Activated CD8-positive, alpha-beta T cell treated with anti-CD3 and anti-CD28 coated beads for 36 hours (primary cell): ENCODE measurements around the gene TEP1. TPM values are rescaled to one million over a fixed set of nuclear protein-coding genes. Genes with fewer than 3 reads are reported as not detected.

Source experiments
- ATAC-seq: fragments of 200-7000 bp; cut with Tn5 transposase; one replicate; pipeline ENCODE4 v1.10.0; 2021; ENCODE audit warnings: mild to moderate bottlenecking, moderate library complexity
- CTCF ChIA-PET: fragments of 350-600 bp; sonication (Branson Sonifier 250); formaldehyde crosslinking; loops from one replicate; lab custom pipeline; 2021; ENCODE audit warnings: antibody characterized with exemption; lab: Charles Lee
- POLR2A ChIA-PET: fragments of 350-600 bp; sonication (Branson Sonifier 250); formaldehyde crosslinking; loops from one replicate; lab custom pipeline; 2021; ENCODE audit warnings: antibody characterized with exemption; lab: Charles Lee
- DNase-seq: peaks from one replicate; pipeline ENCODE4 v3.0.0-alpha.2; 2020
- H3K27ac Mint-ChIP-seq: one replicate; pipeline ENCODE4 v1.8.0; 2021; ENCODE audit warnings: mild to moderate bottlenecking, mixed read lengths
- H3K27me3 Mint-ChIP-seq: one replicate; pipeline ENCODE4 v1.8.0; 2021; ENCODE audit warnings: mixed read lengths
- H3K36me3 Mint-ChIP-seq: one replicate; pipeline ENCODE4 v1.8.0; 2021; ENCODE audit warnings: low read depth, mixed read lengths
- H3K4me1 Mint-ChIP-seq: one replicate; pipeline ENCODE4 v1.8.0; 2021; ENCODE audit warnings: low read depth, mixed read lengths
- H3K4me3 Mint-ChIP-seq: one replicate; pipeline ENCODE4 v1.8.0; 2021; ENCODE audit warnings: mild to moderate bottlenecking, moderate library complexity, mixed read lengths
- H3K9me3 Mint-ChIP-seq: one replicate; pipeline ENCODE4 v1.8.0; 2021; ENCODE audit warnings: mixed read lengths
- CTCF ChIP-seq: fragments of 200-600 bp; IDR thresholded peaks from one replicate; pipeline ENCODE4 v1.8.0; 2022; ENCODE audit warnings: antibody characterized with exemption, mild to moderate bottlenecking
- intact Hi-C: fragments of 100-400 bp; cut with micrococcal nuclease; formaldehyde crosslinking; loops from one replicate; pipeline ENCODE4 v1.10.0; 2022
- total RNA-seq, 2 experiments: library from RNA; stranded (reverse); gene quantifications; one replicate each; pipeline ENCODE4 v1.2.3, GENCODE V29; 2021

The TEP1 gene
- total RNA-seq, 2 experiments from 2014 or later, result 22.8 to 25.3 TPM

GRCh38 chr14:20438664-20439063 is 25.4 kb upstream of the TEP1 start:
- no peak overlapping the region for H3K4me3 Mint-ChIP-seq
- DNase-seq (no peak), ATAC-seq (no peak)
- no peak overlapping the region for H3K27ac Mint-ChIP-seq
- no peak for TF ChIP-seq CTCF
- POLR2A ChIA-PET, result no interaction called here
- H3K9me3 Mint-ChIP-seq, result no peaks in the 10 kb centered on the region
- peaks cover 22% of the 10 kb centered on the region for H3K4me1 Mint-ChIP-seq
- intact Hi-C loops, result no loop called here
- no peaks in the 10 kb centered on the region for H3K27me3 Mint-ChIP-seq
- CTCF ChIA-PET, result no interaction called here
- H3K36me3 Mint-ChIP-seq, result no peaks in the 10 kb centered on the region

- Mint-ChIP-seq H3K4me3 (no peak overlapping the region), H3K27me3 (no peaks in the 10 kb centered on the region), H3K9me3 (no peaks in the 10 kb centered on the region), H3K36me3 (no peaks in the 10 kb centered on the region), H3K27ac (no peak overlapping the region), H3K4me1 (peaks cover 14% of the 10 kb centered on the region)
- POLR2A ChIA-PET, result interaction anchor here (0.9 to 3.8 kb wide), 4 partner anchors 12 to 93 kb away, joined by 3 to 12 read pairs (median 6); partner anchors contain the start of genes APEX1, OSGEP and PARP2
- CTCF ChIA-PET, result no interaction called here
- ATAC-seq (no peak), DNase-seq (no peak)
- no peak for TF ChIP-seq CTCF
- intact Hi-C loops, result no loop called here
Measured at GRCh38 chr14:20436363-20436755, 23.1 kb upstream of the TEP1 start.

- POLR2A ChIA-PET, result interaction anchor here (0.9 to 3.8 kb wide), 3 partner anchors 12 to 92 kb away, joined by 5 to 12 read pairs (median 7); partner anchors contain the start of gene PARP2
- Mint-ChIP-seq H3K27ac (no peak within 1 kb of the TSS), H3K4me1 (peaks cover 10% of the 10 kb centered on the region), H3K27me3 (no peaks in the 10 kb centered on the region), H3K4me3 (no peak within 1 kb of the TSS), H3K9me3 (no peaks in the 10 kb centered on the region), H3K36me3 (no peaks in the 10 kb centered on the region)
- TF ChIP-seq CTCF, result no peak
- DNase-seq, result no peak
- intact Hi-C loops, result no loop called here
- CTCF ChIA-PET, result no interaction called here
- ATAC-seq, result no peak
Measured at GRCh38 chr14:20435582-20436362, 22.5 kb upstream of the TEP1 start, which contains the start of gene KLHL33. Gene KLHL33, minus strand, starts transcription at chr14:20436166. Its CDS starts 355 bp downstream, at chr14:20435811.

- Mint-ChIP-seq H3K4me1 (peaks cover 3% of the 10 kb centered on the region), H3K36me3 (no peaks in the 10 kb centered on the region), H3K9me3 (no peaks in the 10 kb centered on the region), H3K4me3 (no peak overlapping the region), H3K27me3 (no peaks in the 10 kb centered on the region), H3K27ac (no peak overlapping the region)
- TF ChIP-seq CTCF, result no peak
- DNase-seq, result no peak
- ChIA-PET POLR2A (interaction anchor here (1.8 to 3.8 kb wide), 2 partner anchors 13 to 35 kb away, joined by 7 to 12 read pairs; no protein-coding TSS in a partner anchor), CTCF (interaction anchor here (0.6 kb wide), 1 partner anchor 19 kb away, joined by 3 read pairs; no protein-coding TSS in a partner anchor)
- ATAC-seq, result no peak
- intact Hi-C loops, result no loop called here
Measured at GRCh38 chr14:20434701-20435581, 21.6 kb upstream of the TEP1 start.
